Adrenal gland (tissue), 12 donors: Measurements from ENCODE around the gene GLP1R. TPM values are rescaled to one million over a fixed set of nuclear protein-coding genes. Genes with fewer than 3 reads are reported as not detected.

ENCODE experiments used
- DNase-seq, 7 donors: peaks; one replicate each; pipeline ENCODE4 v3.0.0-alpha.2; 2019 to 2020
- H3K27ac ChIP-seq, 5 donors: fragments of 200-600 bp; sonication (generic) in 4 of 5; 1 replicate in 3 of 5; 2 replicates in 2 of 5; pipeline versions ENCODE4 v1.5.1 to v1.8.0; 2016 to 2020; ENCODE audit warnings: mild to moderate bottlenecking in 1 of 5
- H3K27me3 ChIP-seq: fragments of 200-600 bp; 2 replicates; pipeline ENCODE4 v1.8.0; 2021
- H3K36me3 ChIP-seq, 2 donors: fragments of 200-600 bp; replicated peaks in 1 of 2; 1 replicate in 1 of 2; 2 replicates in 1 of 2; pipeline versions ENCODE4 v1.5.1 to v1.8.0; 2018 to 2022
- H3K4me1 ChIP-seq, 2 donors: fragments of 200-600 bp; replicated peaks in 1 of 2; 1 replicate in 1 of 2; 2 replicates in 1 of 2; pipeline versions ENCODE4 v1.5.1 to v1.8.0; 2018 to 2021
- H3K4me3 ChIP-seq, 4 donors: fragments of 200-600 bp; sonication (generic) in 3 of 4; one replicate each; pipeline ENCODE4 v1.5.1; 2016 to 2018
- H3K9me3 ChIP-seq, 3 donors: fragments of 200-600 bp; sonication (generic) in 1 of 3; replicated peaks in 1 of 3; 1 replicate in 2 of 3; 2 replicates in 1 of 3; pipeline versions ENCODE4 v1.5.1 to v1.8.0; 2016 to 2021
- POLR2A ChIP-seq, 2 donors: fragments of 450-650 bp; IDR thresholded peaks; one replicate each; pipeline ENCODE4 v1.6.1; 2017; ENCODE audit warnings: antibody characterized with exemption in 2 of 2, mild to moderate bottlenecking in 2 of 2, moderate library complexity in 1 of 2
- WGBS, 4 donors: extraction: QIAGEN DNeasy Blood & Tissue Kit in 2 of 4; methylation state at CpG; one replicate each; pipeline versions ENCODE4 v1.1.5 to v1.1.7; 2013 to 2017; 5-methylcytosine and 5-hydroxymethylcytosine counted together
- intact Hi-C, 2 donors: fragments of 100-400 bp; cut with DNase I; formaldehyde crosslinking; loops; one replicate each; pipeline versions ENCODE4 v1.14.1 to v1.15.0; 2022 to 2023
- polyA plus RNA-seq, 3 donors: library from polyadenylated mRNA; stranded (reverse); fragments of 200-250 nt in 2 of 3; fragments of 350-450 nt in 1 of 3; fragmentation: Illumina TruSeq in 1 of 3; extraction: RNeasy Lipid Tissue Mini Kit (QIAGEN cat#74804) in 1 of 3; gene quantifications; one replicate each; pipeline ENCODE4 v1.2.3, GENCODE V29; 2013 to 2014
- total RNA-seq, 9 donors: library from RNA; depleted of rRNA in 4 of 9; stranded (reverse); fragments of >200 nt in 4 of 9; fragments of 120-200 nt in 1 of 9; fragmentation: NEBNext Ultra II Directional in 1 of 9; extraction: Animal tissue kit (Norgen Biotek cat#: 25700) in 1 of 9; gene quantifications; one replicate each; pipeline versions ENCODE4 v1.1.0 to v1.2.4, GENCODE V29; 2013 to 2023
- TF ChIP-seq, protein P1 (sequence below), 6 experiments: fragments of 450-650 bp in 4 of 6; fragments of 200-600 bp in 2 of 6; sonication (generic) in 1 of 6; IDR thresholded peaks; 1 replicate in 5 of 6; 2 replicates in 1 of 6; pipeline versions ENCODE4 v1.5.1 to v1.8.0; 2016 to 2021; ENCODE audit warnings: antibody characterized with exemption in 6 of 6, mild to moderate bottlenecking in 2 of 6, moderate library complexity in 1 of 6
- donor health status: healthy with polysubstance abuse.
- donor health status: Bipolar disorder and iron deficiency.
- donor health status: DM: yes; HTN: yes; CAD: no.
- donor health status: DM: no; HTN: no; CAD: no.
- donor health status: DM: no; HTN: no; CAD: no.
- donor health status: DM: yes; HTN: yes; CAD: no.

Gene GLP1R
- total and polyA plus RNA-seq, 12 donors, result 0.06 to 0.42 (median 0.11) TPM; not detected in 7

GRCh38 chr6:39043776-39044175 lies 4.8 kb upstream of the GLP1R start:
- 72 to 82% (median 78%) methylated on average over 2 to 3 of the region's 3 CpGs for WGBS, 4 donors
- H3K4me1 ChIP-seq, result peaks cover 0 to 6% of the 10 kb centered on the region in 2 donors
- H3K4me3 ChIP-seq, result no peak overlapping the region
- H3K9me3 ChIP-seq, result no peaks in the 10 kb centered on the region
- intact Hi-C loops, result no loop called here
- no peak overlapping the region for H3K27ac ChIP-seq
- H3K36me3 ChIP-seq, result no peaks in the 10 kb centered on the region
- peaks cover 20% of the 10 kb centered on the region for H3K27me3 ChIP-seq
- no peak for DNase-seq
- TF ChIP-seq, protein P1, sequence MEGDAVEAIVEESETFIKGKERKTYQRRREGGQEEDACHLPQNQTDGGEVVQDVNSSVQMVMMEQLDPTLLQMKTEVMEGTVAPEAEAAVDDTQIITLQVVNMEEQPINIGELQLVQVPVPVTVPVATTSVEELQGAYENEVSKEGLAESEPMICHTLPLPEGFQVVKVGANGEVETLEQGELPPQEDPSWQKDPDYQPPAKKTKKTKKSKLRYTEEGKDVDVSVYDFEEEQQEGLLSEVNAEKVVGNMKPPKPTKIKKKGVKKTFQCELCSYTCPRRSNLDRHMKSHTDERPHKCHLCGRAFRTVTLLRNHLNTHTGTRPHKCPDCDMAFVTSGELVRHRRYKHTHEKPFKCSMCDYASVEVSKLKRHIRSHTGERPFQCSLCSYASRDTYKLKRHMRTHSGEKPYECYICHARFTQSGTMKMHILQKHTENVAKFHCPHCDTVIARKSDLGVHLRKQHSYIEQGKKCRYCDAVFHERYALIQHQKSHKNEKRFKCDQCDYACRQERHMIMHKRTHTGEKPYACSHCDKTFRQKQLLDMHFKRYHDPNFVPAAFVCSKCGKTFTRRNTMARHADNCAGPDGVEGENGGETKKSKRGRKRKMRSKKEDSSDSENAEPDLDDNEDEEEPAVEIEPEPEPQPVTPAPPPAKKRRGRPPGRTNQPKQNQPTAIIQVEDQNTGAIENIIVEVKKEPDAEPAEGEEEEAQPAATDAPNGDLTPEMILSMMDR (IDR thresholded peaks at IDR 0.05), result no peak
- no peak for TF ChIP-seq POLR2A (IDR thresholded peaks at IDR 0.05)

- peaks cover 0 to 7% of the 10 kb centered on the region in 2 donors for H3K4me1 ChIP-seq
- intact Hi-C loops, result no loop called here
- H3K4me3 ChIP-seq, result no peak overlapping the region
- no peak for DNase-seq
- 84 to 87% (median 85%) methylated on average over 4 of the region's 4 CpGs for WGBS, 4 donors
- TF ChIP-seq POLR2A (IDR thresholded peaks at IDR 0.05), result no peak
- TF ChIP-seq, protein P1 (IDR thresholded peaks at IDR 0.05), result no peak
- no peaks in the 10 kb centered on the region for H3K36me3 ChIP-seq
- H3K27me3 ChIP-seq, result peaks cover 23% of the 10 kb centered on the region
- no peak overlapping the region for H3K27ac ChIP-seq
- H3K9me3 ChIP-seq, result no peaks in the 10 kb centered on the region
These were observed 4.4 kb upstream of the GLP1R start for GRCh38 chr6:39044181-39044580.

DNA sequence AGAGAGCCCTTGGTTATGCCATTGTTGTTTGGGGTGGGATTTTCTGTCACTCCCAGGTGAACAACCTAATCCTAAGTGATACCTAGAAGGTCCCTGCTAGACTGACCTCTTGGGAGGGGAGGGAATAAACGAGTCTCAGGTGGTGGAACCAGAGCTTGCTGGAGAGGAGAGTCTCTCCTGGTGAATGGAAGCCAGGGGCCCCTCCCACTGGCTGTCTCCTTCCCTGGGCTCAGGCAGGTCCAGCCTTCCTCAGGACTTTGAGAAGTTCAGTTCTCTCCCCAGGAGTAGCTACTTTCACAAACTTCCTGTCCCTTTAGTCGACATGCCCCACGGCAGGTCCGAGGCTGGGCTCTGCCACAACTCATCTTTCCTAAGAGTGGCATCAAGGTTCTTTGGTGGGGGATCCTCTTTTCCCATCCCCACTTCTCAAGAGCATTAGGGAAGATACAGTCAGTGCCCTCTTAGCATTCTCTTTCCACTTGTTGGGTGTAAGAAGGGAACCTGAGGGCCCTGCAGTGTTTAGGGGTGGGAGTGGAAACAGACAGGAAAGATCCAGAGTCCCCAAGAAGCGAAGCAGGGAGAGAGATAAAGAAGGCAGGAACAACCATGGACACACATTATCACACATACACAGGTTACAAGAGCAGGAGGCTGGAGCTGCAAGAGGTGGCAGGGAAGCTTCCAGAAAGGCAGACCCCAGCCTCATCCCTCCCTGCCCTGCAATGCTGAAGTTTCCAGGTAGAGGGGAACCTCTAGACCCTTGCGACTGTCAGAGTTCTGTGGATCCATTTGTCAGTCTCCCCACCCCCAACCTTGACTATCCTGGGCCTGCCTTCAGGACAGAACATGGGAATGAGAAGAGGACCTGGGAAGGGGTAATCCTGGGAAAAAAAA lies 900 bp upstream of the GLP1R start:
- H3K4me3 ChIP-seq, result no peak overlapping the region
- TF ChIP-seq, protein P1 (IDR thresholded peaks at IDR 0.05), result no peak
- no peak for TF ChIP-seq POLR2A (IDR thresholded peaks at IDR 0.05)
- H3K36me3 ChIP-seq, result no peaks in the 10 kb centered on the region
- no peak overlapping the region for H3K27ac ChIP-seq
- DNase-seq, result peak in 1 of 7 donors; percentile 3
- intact Hi-C loops, result no loop called here
- peaks cover 20% of the 10 kb centered on the region for H3K27me3 ChIP-seq
- 62 to 69% (median 66%) methylated on average over 6 of the region's 6 CpGs for WGBS, 4 donors
- peaks cover 0 to 7% of the 10 kb centered on the region in 2 donors for H3K4me1 ChIP-seq
- H3K9me3 ChIP-seq, result no peaks in the 10 kb centered on the region

DNA sequence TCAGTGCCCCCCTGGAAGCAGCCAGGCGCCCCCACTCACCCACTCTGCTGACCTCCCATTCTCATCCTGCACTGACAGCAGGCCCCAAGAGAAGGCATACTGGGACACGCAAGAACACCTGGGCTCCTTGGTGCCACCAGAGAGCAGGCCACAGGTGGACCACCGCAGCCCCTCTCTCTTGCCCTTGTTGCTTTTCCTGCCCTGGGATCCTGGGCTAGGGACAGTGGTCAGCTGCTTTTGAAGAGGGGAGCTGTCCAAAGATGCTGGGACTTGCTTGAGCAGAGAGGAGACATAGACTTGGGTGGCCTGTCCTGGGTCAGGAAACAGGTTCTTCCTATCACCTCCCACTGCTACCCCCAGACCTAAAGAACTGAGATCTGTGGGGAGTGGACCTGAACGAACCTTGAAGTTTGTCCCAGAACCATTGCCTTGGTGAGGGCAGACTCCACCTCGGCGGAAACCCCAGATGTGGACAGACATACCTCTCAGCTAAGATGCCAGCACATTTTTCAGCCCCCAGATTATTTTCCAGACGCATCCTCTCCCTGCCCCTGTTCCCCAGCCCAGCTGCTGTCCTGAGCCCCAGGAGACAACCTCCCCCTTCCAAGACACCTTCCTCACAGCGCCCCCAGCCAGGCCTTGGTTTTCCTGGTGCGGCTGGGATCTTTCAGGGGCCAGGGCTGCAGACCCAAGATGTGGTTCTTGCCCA lies 1.1 kb downstream of the GLP1R start:
- Histone ChIP-seq H3K9me3 (no peaks in the 10 kb centered on the region), H3K27me3 (peaks cover 20% of the 10 kb centered on the region), H3K4me3 (no peak overlapping the region), H3K4me1 (peaks cover 0 to 7% of the 10 kb centered on the region in 2 donors), H3K36me3 (no peaks in the 10 kb centered on the region), H3K27ac (no peak overlapping the region)
- DNase-seq, result peak in 1 of 7 donors; percentile 5
- TF ChIP-seq, protein P1 (IDR thresholded peaks at IDR 0.05), result no peak
- TF ChIP-seq POLR2A (IDR thresholded peaks at IDR 0.05), result no peak
- WGBS, 4 donors, result 82 to 90% (median 87%) methylated on average over 8 to 9 of the region's 9 CpGs
- intact Hi-C loops, result no loop called here
